GM23248 (cell line): Measurements from ENCODE around the gene TOP3A. TPM values are rescaled to one million over a fixed set of nuclear protein-coding genes. Genes with fewer than 3 reads are reported as not detected.
A peak's percentile ranks its signal among the peaks of the same experiment; 100 is the strongest.
"Not testable (repeated sequence)": the region's sequence is repeated elsewhere in the genome, so short reads cannot be mapped to it uniquely, and the experiment has no call there.

Experiments used
- DNase-seq: peaks from one replicate; pipeline ENCODE4 v3.0.0-alpha.2; 2015
- H2AFZ ChIP-seq: fragments of 200-600 bp; sonication (generic); 2 replicates; pipeline ENCODE4 v1.6.1; 2016; ENCODE audit warnings: antibody characterized with exemption
- H3F3A ChIP-seq: fragments of 200-600 bp; sonication (generic); 2 replicates; pipeline ENCODE4 v1.6.1; 2016; ENCODE audit warnings: mild to moderate bottlenecking, antibody characterized with exemption, mixed run types; ENCODE audit not compliant: insufficient read depth
- H3K27ac ChIP-seq: fragments of 200-600 bp; sonication (generic); 2 replicates; pipeline ENCODE4 v1.5.1; 2016; ENCODE audit warnings: mild to moderate bottlenecking
- H3K27me3 ChIP-seq: fragments of 200-600 bp; sonication (generic); replicated peaks from 2 replicates; pipeline ENCODE4 v1.6.1; 2016; ENCODE audit warnings: mild to moderate bottlenecking; ENCODE audit not compliant: insufficient read depth
- H3K36me3 ChIP-seq: fragments of 200-600 bp; sonication (generic); 2 replicates; pipeline ENCODE4 v1.6.1; 2016; ENCODE audit warnings: low read depth, mild to moderate bottlenecking
- H3K4me1 ChIP-seq: fragments of 200-600 bp; sonication (generic); 2 replicates; pipeline ENCODE4 v1.6.1; 2016; ENCODE audit warnings: mild to moderate bottlenecking; ENCODE audit not compliant: insufficient read depth
- H3K4me2 ChIP-seq: fragments of 200-600 bp; sonication (generic); one replicate; pipeline ENCODE4 v1.6.1; 2016; ENCODE audit warnings: mild to moderate bottlenecking; ENCODE audit not compliant: unreplicated experiment
- H3K4me3 ChIP-seq: fragments of 200-600 bp; sonication (generic); 2 replicates; pipeline ENCODE4 v1.5.1; 2016; ENCODE audit warnings: mild to moderate bottlenecking
- H3K79me2 ChIP-seq: fragments of 200-600 bp; sonication (generic); 2 replicates; pipeline ENCODE4 v1.6.1; 2016; ENCODE audit warnings: mild to moderate bottlenecking; ENCODE audit not compliant: insufficient read depth
- H3K9ac ChIP-seq: fragments of 200-600 bp; sonication (generic); 2 replicates; pipeline ENCODE4 v1.6.1; 2016; ENCODE audit warnings: mild to moderate bottlenecking
- H3K9me2 ChIP-seq: fragments of 200-600 bp; sonication (generic); 2 replicates; pipeline ENCODE4 v1.6.1; 2016; ENCODE audit warnings: mixed run types, mild to moderate bottlenecking, moderate library complexity; ENCODE audit not compliant: insufficient read depth
- H3K9me3 ChIP-seq: fragments of 200-600 bp; sonication (generic); one replicate; pipeline ENCODE4 v1.6.1; 2017; ENCODE audit warnings: low read depth
- H4K20me1 ChIP-seq: fragments of 200-600 bp; sonication (generic); 2 replicates; pipeline ENCODE4 v1.6.0; 2016; ENCODE audit not compliant: insufficient read depth
- EZH2 ChIP-seq: fragments of 200-600 bp; sonication (generic); IDR thresholded peaks from 2 replicates; pipeline ENCODE4 v1.6.1; 2018; ENCODE audit warnings: antibody characterized with exemption, mild to moderate bottlenecking; ENCODE audit not compliant: insufficient read depth, poor library complexity, severe bottlenecking
- EZH2phosphoT487 ChIP-seq: fragments of 200-600 bp; sonication (generic); IDR thresholded peaks from 2 replicates; pipeline ENCODE4 v1.6.1; 2018; ENCODE audit warnings: antibody characterized with exemption, moderate library complexity, mild to moderate bottlenecking, low read depth; ENCODE audit not compliant: insufficient read depth
- WGBS, 2 experiments: methylation state at CpG; one replicate each; pipeline ENCODE4 v1.1.6; 2015 to 2017; ENCODE audit warnings: low lambda C conversion rate in 2 of 2, low coverage in 1 of 2; ENCODE audit errors: missing lambda C conversion rate in 2 of 2; 5-methylcytosine and 5-hydroxymethylcytosine counted together
- in situ Hi-C: fragments of 300-500 bp; cut with MboI; formaldehyde crosslinking; loops from 2 replicates; pipeline ENCODE4 v1.15.0; 2020
- polyA plus RNA-seq: library from polyadenylated mRNA; unstranded; fragments of >200 nt; fragmentation: Nextera tagmentation; extraction: Ambion mirVana; gene quantifications from 2 replicates; pipeline ENCODE4 v1.2.1, GENCODE V29; 2016
- total RNA-seq: library from RNA; depleted of rRNA; stranded (reverse); fragments of >200 nt; shearing (Covaris generic); gene quantifications from 2 replicates; pipeline ENCODE4 v1.2.3, GENCODE V29; 2014

The TOP3A gene
- total and polyA plus RNA-seq, 2 experiments from 2014 or later, result 12.2 to 47.1 TPM

DNA sequence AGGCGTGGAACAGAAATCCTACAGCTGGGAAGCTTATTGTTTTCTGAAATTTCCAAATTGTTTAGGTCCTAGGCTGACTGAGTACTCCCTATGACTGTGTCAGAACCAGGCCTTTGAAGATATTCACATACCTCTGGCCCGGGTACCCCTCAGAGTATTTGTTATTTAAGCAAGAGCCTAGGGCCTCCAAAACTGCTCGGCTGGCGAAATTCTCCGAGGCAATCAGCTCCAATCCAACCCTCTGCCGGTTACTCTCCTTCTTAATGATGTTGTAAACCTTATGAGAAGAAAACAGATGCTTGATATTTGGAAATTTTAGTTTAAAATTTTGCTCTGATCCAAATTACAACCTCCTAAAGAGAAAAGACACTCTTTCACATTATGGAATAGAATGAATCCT, 38.7 kb upstream of the TOP3A start:
- Histone ChIP-seq H3K4me2 (no peak overlapping the region), H2AFZ (no peak overlapping the region), H3K4me3 (no peak overlapping the region), H3K4me1 (peaks cover 9% of the 10 kb centered on the region), H4K20me1 (no peaks in the 10 kb centered on the region), H3K36me3 (no peaks in the 10 kb centered on the region), H3F3A (peaks cover 5% of the 10 kb centered on the region; the same call in 1 of the 2 replicates), H3K27me3 (no peaks in the 10 kb centered on the region), H3K9me2 (no peaks in the 10 kb centered on the region), H3K27ac (no peak overlapping the region), H3K9ac (no peak overlapping the region), H3K79me2 (no peaks in the 10 kb centered on the region), H3K9me3 (no peaks in the 10 kb centered on the region)
- in situ Hi-C loops, result no loop called here
- no peak for TF ChIP-seq EZH2
- TF ChIP-seq EZH2phosphoT487, result no peak
- no peak for DNase-seq
- WGBS, 2 experiments, result 81 to 83% methylated on average over 6 of the region's 6 CpGs

DNA sequence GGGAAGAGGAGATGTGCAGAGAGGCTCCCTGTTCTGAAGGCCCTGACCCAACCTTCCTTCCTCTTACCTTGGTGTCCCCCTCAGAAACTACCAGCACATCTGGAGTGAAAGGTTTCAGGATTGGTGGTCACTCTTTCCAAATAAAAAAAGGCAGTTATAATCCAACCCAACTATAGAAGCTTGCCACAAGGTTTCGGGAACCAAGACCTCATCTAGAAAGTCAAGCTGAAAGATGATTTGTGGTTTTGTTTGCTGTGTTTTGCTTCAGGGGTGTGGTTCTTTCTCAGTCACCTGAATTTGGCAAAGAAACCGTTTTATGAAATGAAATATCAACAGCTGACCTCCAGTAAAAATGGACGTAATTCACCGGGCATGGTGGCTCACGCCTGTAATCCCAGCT, 29.2 kb upstream of the TOP3A start:
- no peaks in the 10 kb centered on the region for H3K4me1 ChIP-seq
- no peaks in the 10 kb centered on the region for H3K79me2 ChIP-seq
- no peak overlapping the region for H2AFZ ChIP-seq
- in situ Hi-C loops, result no loop called here
- H3K9me3 ChIP-seq, result no peaks in the 10 kb centered on the region
- no peaks in the 10 kb centered on the region for H3K36me3 ChIP-seq
- H4K20me1 ChIP-seq, result no peaks in the 10 kb centered on the region
- H3K9me2 ChIP-seq, result no peaks in the 10 kb centered on the region
- WGBS, 2 experiments, result 94 to 96% methylated on average over 5 of the region's 5 CpGs
- H3F3A ChIP-seq, result no peaks in the 10 kb centered on the region
- no peak overlapping the region for H3K9ac ChIP-seq
- H3K4me2 ChIP-seq, result no peak overlapping the region
- no peak overlapping the region for H3K27ac ChIP-seq
- H3K27me3 ChIP-seq, result no peaks in the 10 kb centered on the region
- no peak overlapping the region for H3K4me3 ChIP-seq
- TF ChIP-seq EZH2phosphoT487 (no peak), EZH2 (no peak)
- DNase-seq, result no peak

DNA sequence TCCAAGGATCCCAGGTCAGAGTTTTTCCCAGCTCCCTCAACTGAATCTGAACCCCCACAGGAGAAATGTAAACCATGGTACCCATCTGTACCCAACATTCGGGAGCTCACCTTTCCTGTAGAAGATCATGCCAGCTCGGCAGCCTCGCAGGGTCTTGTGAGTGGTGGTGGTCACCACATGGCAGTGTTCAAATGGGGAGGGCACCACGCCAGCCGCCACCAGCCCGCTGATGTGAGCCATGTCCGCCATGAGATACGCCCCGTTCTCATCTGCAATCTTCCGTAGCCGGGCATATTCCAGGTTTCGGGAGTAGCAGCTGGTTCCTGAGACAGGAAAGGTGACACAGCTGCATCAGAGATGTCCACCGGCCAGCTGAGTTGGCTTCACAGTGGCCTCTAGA, 25.1 kb upstream of the TOP3A start:
- in situ Hi-C loops, result no loop called here
- no peaks in the 10 kb centered on the region for H3K9me2 ChIP-seq
- H3K4me3 ChIP-seq, result no peak overlapping the region
- H3K27me3 ChIP-seq, result no peaks in the 10 kb centered on the region
- H3F3A ChIP-seq, result no peaks in the 10 kb centered on the region
- no peaks in the 10 kb centered on the region for H4K20me1 ChIP-seq
- H3K4me1 ChIP-seq, result no peaks in the 10 kb centered on the region
- H3K36me3 ChIP-seq, result no peaks in the 10 kb centered on the region
- DNase-seq, result no peak
- TF ChIP-seq EZH2phosphoT487 (no peak), EZH2 (no peak)
- no peak overlapping the region for H3K27ac ChIP-seq
- no peak overlapping the region for H3K4me2 ChIP-seq
- H3K9ac ChIP-seq, result no peak overlapping the region
- no peak overlapping the region for H2AFZ ChIP-seq
- H3K9me3 ChIP-seq, result no peaks in the 10 kb centered on the region
- no peaks in the 10 kb centered on the region for H3K79me2 ChIP-seq
- WGBS, 2 experiments, result 95 to 97% methylated on average over 13 of the region's 13 CpGs

DNA sequence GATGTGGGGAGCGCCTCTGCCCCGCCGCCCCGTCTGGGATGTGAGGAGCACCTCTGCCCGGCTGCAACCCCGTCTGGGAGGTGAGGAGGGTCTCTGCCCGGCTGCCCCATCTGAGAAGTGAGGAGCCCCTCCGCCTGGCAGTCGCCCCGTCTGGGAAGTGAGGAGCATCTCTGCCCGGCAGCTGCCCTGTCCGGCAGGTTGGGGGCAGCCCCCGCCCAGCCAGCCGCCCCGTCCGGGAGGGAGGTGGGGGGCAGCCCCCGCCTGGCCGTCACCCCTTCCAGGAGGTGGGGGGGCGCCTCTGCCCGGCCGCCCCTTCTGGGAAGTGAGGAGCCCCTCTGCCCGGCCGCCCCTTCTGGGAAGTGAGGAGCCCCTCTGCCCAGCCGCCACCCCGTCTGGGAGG, 23.4 kb upstream of the TOP3A start:
- WGBS, 2 experiments, result 85 to 91% methylated on average over 9 to 25 of the region's 25 CpGs
- in situ Hi-C loops, result not testable (repeated sequence)

DNA sequence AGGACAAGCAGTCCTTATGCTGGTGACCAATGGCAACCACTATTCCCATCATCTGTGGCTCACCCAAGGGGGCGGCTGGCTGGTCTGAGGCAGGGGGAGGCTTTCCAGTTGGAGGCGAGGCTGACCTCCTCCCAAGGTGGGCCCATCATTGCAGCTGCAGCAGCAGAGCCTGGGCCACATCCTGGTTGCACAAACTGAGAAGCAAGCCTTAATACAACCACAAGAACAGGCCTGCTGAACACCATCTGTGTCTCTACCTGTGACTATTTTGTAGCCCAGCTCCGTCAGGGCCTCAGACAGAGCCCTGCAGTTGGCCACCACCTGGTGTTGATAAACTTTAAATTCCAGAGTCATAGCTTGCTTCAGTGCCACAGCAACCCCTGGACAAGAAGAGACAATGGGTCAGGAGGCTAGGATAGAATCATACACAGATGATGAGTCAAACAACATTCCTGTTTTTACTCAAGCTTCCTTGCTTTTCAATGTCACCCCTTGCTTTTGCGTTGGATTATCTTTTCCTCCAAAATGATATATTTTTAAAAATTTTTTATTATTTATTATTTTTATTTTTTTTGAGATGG, 18.2 kb upstream of the TOP3A start:
- no peak overlapping the region for H3K9ac ChIP-seq
- H3K4me2 ChIP-seq, result no peak overlapping the region
- H3K36me3 ChIP-seq, result no peaks in the 10 kb centered on the region
- no peak overlapping the region for H3K27ac ChIP-seq
- no peaks in the 10 kb centered on the region for H3K9me2 ChIP-seq
- no peaks in the 10 kb centered on the region for H3K79me2 ChIP-seq
- DNase-seq, result peak; percentile 41
- no peaks in the 10 kb centered on the region for H4K20me1 ChIP-seq
- no peaks in the 10 kb centered on the region for H3K9me3 ChIP-seq
- TF ChIP-seq EZH2, result no peak
- no peak for TF ChIP-seq EZH2phosphoT487
- no peaks in the 10 kb centered on the region for H3F3A ChIP-seq
- no peak overlapping the region for H3K4me3 ChIP-seq
- H2AFZ ChIP-seq, result no peak overlapping the region
- in situ Hi-C loops, result no loop called here
- 67 to 70% methylated on average over 4 of the region's 4 CpGs for WGBS, 2 experiments
- no peaks in the 10 kb centered on the region for H3K27me3 ChIP-seq
- H3K4me1 ChIP-seq, result no peaks in the 10 kb centered on the region

More for the DNA sequence above, 23.4 kb upstream of the TOP3A start:
- not testable (repeated sequence) for H3K9me2 ChIP-seq, H3K4me1 ChIP-seq, H3K4me2 ChIP-seq, H4K20me1 ChIP-seq, H3K36me3 ChIP-seq, H3K27me3 ChIP-seq, H2AFZ ChIP-seq, H3K4me3 ChIP-seq, H3F3A ChIP-seq, H3K79me2 ChIP-seq, H3K9ac ChIP-seq, H3K27ac ChIP-seq, DNase-seq, H3K9me3 ChIP-seq
